ENCODE measurements around the gene HGFAC. TPM values are rescaled to one million over a fixed set of nuclear protein-coding genes. Genes with fewer than 3 reads are reported as not detected.

The HGFAC gene
- total RNA-seq, 4 donors from 2014 or later = 0.38 TPM; not detected in 3

DNA sequence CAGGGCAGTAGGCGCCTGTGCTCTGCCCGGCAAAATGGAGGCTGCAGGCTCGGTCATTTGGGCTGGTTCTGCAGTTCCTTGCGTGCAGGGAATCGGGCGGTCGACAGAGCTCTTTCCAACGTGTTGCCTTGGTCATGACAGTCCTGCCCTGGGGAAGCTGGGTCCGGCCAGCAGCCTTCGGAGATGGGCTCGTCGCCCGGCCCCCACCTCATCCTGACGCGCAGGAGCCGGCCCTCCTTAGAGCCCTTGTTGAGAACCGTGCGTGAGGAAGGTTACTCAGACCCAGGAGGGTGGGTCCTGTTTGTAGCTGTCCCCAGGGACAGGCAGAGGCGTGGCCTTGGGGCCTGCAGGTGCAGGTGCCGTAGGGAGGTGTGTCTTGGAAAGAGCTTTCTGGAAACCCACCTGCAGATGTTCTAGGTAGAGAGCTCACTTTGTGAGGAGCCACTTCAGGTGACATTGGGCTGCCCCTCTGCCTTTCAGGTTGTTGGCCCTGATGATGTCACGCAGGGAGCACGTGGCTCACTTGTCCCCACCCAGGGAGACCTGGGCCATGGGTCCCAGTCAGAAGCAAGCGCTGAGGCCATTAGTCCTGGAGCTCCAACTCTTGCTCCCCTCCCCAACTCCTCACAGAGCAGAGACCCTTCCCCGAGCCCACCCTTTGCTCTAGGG, 15.2 kb upstream of the HGFAC start:
- Histone ChIP-seq H3K27me3 (no peaks in the 10 kb centered on the region), H3K27ac (no peak overlapping the region), H3K36me3 (peaks cover 42 to 96% (median 50%) of the 10 kb centered on the region in 3 donors), H3K9me3 (no peaks in the 10 kb centered on the region), H3K4me3 (no peak overlapping the region), H3K4me1 (no peaks in the 10 kb centered on the region)
- intact Hi-C loops (cut with DNase I) = no loop called here
- TF ChIP-seq POLR2A (IDR thresholded peaks at IDR 0.05) = no peak
- TF ChIP-seq, protein P1, sequence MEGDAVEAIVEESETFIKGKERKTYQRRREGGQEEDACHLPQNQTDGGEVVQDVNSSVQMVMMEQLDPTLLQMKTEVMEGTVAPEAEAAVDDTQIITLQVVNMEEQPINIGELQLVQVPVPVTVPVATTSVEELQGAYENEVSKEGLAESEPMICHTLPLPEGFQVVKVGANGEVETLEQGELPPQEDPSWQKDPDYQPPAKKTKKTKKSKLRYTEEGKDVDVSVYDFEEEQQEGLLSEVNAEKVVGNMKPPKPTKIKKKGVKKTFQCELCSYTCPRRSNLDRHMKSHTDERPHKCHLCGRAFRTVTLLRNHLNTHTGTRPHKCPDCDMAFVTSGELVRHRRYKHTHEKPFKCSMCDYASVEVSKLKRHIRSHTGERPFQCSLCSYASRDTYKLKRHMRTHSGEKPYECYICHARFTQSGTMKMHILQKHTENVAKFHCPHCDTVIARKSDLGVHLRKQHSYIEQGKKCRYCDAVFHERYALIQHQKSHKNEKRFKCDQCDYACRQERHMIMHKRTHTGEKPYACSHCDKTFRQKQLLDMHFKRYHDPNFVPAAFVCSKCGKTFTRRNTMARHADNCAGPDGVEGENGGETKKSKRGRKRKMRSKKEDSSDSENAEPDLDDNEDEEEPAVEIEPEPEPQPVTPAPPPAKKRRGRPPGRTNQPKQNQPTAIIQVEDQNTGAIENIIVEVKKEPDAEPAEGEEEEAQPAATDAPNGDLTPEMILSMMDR (IDR thresholded peaks at IDR 0.05) = no peak
- no peak for DNase-seq
- 78% methylated on average over 12 of the region's 24 CpGs; no CpG with 5 or more reads in 1 of the 2 donors for WGBS, 2 donors

DNA sequence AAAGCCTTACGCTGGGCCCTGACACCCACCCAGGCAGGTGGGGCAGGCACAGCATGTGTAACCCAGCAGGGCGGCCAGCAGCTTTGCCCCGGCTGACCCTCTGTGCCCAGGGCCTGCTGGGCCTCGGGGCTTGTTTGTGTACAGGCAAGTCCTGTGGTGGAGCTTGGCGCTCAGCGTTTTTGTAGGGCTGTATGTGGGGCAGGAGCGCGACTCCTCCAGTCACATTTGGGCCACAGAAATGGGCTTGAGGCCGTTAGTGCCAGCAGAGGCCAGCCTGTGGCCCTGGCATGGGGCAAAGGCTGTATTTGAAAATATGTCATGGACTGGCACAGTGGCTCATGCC, 14.7 kb upstream of the HGFAC start:
- Histone ChIP-seq H3K9me3 (no peaks in the 10 kb centered on the region), H3K27me3 (no peaks in the 10 kb centered on the region), H3K36me3 (peaks cover 45 to 96% (median 46%) of the 10 kb centered on the region in 3 donors), H3K4me1 (no peaks in the 10 kb centered on the region), H3K27ac (no peak overlapping the region), H3K4me3 (no peak overlapping the region)
- TF ChIP-seq, protein P1 (IDR thresholded peaks at IDR 0.05) = no peak
- TF ChIP-seq POLR2A (IDR thresholded peaks at IDR 0.05) = no peak
- intact Hi-C loops (cut with DNase I) = no loop called here
- 100% methylated on average over 1 of the region's 9 CpGs; no CpG with 5 or more reads in 1 of the 2 donors for WGBS, 2 donors
- DNase-seq = no peak

DNA sequence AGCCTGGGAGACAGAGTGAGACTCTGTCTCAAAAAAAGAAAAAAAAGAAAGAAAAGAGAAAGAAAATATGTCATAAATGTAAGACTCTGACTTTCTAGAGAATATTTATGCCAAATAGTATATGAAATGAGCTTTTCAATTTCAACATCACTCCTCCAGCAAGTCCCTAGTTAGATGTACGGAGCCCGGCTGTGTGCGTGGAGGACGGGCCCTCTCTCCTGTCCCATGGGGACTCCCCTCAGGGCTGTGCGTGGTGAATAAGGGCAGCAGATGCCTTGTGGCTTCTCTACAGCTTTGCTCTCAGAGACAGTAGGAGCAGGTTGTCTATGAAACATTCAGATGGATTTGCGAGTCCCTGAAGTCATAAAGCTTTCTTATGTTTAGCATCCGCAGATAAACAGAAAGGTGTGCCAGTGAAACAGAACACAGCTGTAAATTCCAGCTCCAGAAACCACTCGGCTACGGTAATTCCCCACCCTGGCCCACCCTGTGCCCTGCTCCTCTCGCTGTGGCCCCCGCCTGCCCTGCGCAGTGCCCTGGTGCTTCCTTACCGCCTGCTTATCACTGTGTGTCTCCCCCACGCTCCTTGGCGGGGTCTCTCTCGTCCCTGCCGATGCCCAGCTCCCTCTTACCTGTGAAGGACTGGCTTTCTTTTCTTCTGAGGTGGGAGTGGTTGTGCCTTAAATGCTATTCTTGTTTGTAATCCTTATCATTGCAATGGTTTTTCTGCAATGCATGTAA, 13.9 kb upstream of the HGFAC start:
- no peak for DNase-seq
- H3K27ac ChIP-seq = no peak overlapping the region
- TF ChIP-seq POLR2A (IDR thresholded peaks at IDR 0.05) = no peak
- TF ChIP-seq, protein P1 (IDR thresholded peaks at IDR 0.05) = no peak
- peaks cover 37 to 96% (median 40%) of the 10 kb centered on the region in 3 donors for H3K36me3 ChIP-seq
- intact Hi-C loops (cut with DNase I) = no loop called here
- WGBS, 2 donors = 87 to 89% methylated on average over 15 to 17 of the region's 17 CpGs
- H3K4me1 ChIP-seq = no peaks in the 10 kb centered on the region
- no peaks in the 10 kb centered on the region for H3K27me3 ChIP-seq
- H3K9me3 ChIP-seq = no peaks in the 10 kb centered on the region
- no peak overlapping the region for H3K4me3 ChIP-seq

DNA sequence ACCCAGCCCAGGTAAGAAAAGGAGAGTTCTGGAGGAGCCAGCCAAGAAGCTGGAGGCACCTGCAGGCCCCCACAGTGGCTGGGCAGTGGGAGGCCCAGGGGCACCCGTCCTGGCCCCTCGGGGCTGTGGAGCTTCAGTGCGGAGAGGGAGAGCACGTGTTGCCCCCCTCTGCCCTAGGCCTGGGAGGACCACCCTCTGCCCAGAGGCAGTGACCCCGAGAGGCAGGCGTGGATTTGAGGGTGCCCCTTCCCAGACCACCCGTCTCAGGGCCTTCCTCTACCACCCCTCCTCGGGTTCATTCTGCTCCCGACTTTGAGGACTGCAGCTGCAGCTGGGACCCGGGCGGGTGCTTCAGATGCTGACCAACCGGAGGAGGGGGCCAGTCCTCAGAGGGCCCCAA, 12.1 kb upstream of the HGFAC start:
- Histone ChIP-seq H3K9me3 (no peaks in the 10 kb centered on the region), H3K36me3 (peaks cover 20 to 88% (median 25%) of the 10 kb centered on the region in 3 donors), H3K4me3 (no peak overlapping the region), H3K27ac (no peak overlapping the region), H3K4me1 (no peaks in the 10 kb centered on the region), H3K27me3 (no peaks in the 10 kb centered on the region)
- intact Hi-C loops (cut with DNase I) = no loop called here
- TF ChIP-seq, protein P1 (IDR thresholded peaks at IDR 0.05) = no peak
- no peak for TF ChIP-seq POLR2A (IDR thresholded peaks at IDR 0.05)
- DNase-seq = no peak
- WGBS, 2 donors = 80 to 81% methylated on average over 9 to 11 of the region's 12 CpGs

DNA sequence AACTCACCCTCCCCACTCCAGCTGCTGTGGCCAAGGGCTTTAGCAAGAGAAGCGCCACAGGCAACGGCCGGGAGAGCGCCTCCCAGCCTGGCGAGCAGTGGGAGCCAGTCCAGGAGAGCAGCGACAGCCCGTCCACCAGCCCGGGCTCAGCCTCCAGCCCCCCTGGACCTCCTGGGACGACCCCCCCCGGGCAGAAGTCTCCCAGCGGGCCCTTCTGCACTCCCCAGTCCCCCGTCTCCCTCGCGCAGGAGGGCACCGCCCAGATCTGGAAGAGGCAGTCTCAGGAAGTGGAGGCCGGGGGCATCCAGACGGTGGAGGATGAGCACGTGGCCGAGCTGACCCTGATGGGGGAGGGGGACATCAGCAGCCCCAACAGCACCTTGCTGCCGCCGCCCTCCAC, 11.2 kb upstream of the HGFAC start:
- H3K4me1 ChIP-seq = peaks cover 0 to 2% (median under 1%) of the 10 kb centered on the region in 3 donors
- H3K27me3 ChIP-seq = no peaks in the 10 kb centered on the region
- H3K27ac ChIP-seq = no peak overlapping the region
- no peaks in the 10 kb centered on the region for H3K9me3 ChIP-seq
- DNase-seq = no peak
- intact Hi-C loops (cut with DNase I) = no loop called here
- WGBS, 2 donors = 73% methylated on average over 5 of the region's 21 CpGs; no CpG with 5 or more reads in 1 of the 2 donors
- no peak overlapping the region for H3K4me3 ChIP-seq
- TF ChIP-seq, protein P1 (IDR thresholded peaks at IDR 0.05) = no peak
- no peak for TF ChIP-seq POLR2A (IDR thresholded peaks at IDR 0.05)
- H3K36me3 ChIP-seq = peaks cover 14 to 79% (median 23%) of the 10 kb centered on the region in 3 donors

Measured in esophagus squamous epithelium (tissue), 5 donors.